ENCODE data around the gene KRTAP20-3. TPM values are rescaled to one million over a fixed set of nuclear protein-coding genes. Genes with fewer than 3 reads are reported as not detected.

The KRTAP20-3 gene
- total RNA-seq, 4 donors from 2014 or later, result not detected

- H3K9me3 ChIP-seq, result peaks cover 0 to 20% (median 0%) of the 10 kb centered on the region in 3 donors
- no peak overlapping the region for H3K27ac ChIP-seq
- no peaks in the 10 kb centered on the region for H3K36me3 ChIP-seq
- no peaks in the 10 kb centered on the region for H3K27me3 ChIP-seq
- H3K4me3 ChIP-seq, result no peak overlapping the region
- DNase-seq, result no peak
- TF ChIP-seq POLR2A (IDR thresholded peaks at IDR 0.05) (no peak), CTCF (IDR thresholded peaks at IDR 0.05) (no peak)
- WGBS, 2 donors, result 75 to 78% methylated on average over 3 of the region's 3 CpGs
- H3K4me1 ChIP-seq, result no peaks in the 10 kb centered on the region
- intact Hi-C loops (cut with DNase I), result no loop called here
These were observed 19.3 kb upstream of the KRTAP20-3 start for GRCh38 chr21:30623362-30623761.

GRCh38 chr21:30625449-30626165 lies 17.1 kb upstream of the KRTAP20-3 start:
- WGBS, 2 donors, result 49 to 70% methylated on average over 4 of the region's 4 CpGs

GRCh38 chr21:30628109-30628508 lies 14.6 kb upstream of the KRTAP20-3 start:
- H3K27me3 ChIP-seq, result no peaks in the 10 kb centered on the region

More at GRCh38 chr21:30625449-30626165, 17.1 kb upstream of the KRTAP20-3 start:
- Histone ChIP-seq H3K9me3 (peaks cover 0 to 20% (median 0%) of the 10 kb centered on the region in 3 donors), H3K4me1 (no peaks in the 10 kb centered on the region), H3K27ac (no peak overlapping the region), H3K4me3 (no peak overlapping the region), H3K36me3 (no peaks in the 10 kb centered on the region), H3K27me3 (no peaks in the 10 kb centered on the region)
- TF ChIP-seq CTCF (IDR thresholded peaks at IDR 0.05) (no peak), POLR2A (IDR thresholded peaks at IDR 0.05) (no peak)
- intact Hi-C loops (cut with DNase I), result no loop called here
- DNase-seq, result no peak

GRCh38 chr21:30629200-30629599 lies 13.5 kb upstream of the KRTAP20-3 start:
- H3K27ac ChIP-seq, result no peak overlapping the region
- 46 to 50% methylated on average over 1 of the region's 1 CpG for WGBS, 2 donors
- no peaks in the 10 kb centered on the region for H3K27me3 ChIP-seq
- intact Hi-C loops (cut with DNase I), result no loop called here
- H3K4me3 ChIP-seq, result no peak overlapping the region
- TF ChIP-seq POLR2A (IDR thresholded peaks at IDR 0.05) (no peak), CTCF (IDR thresholded peaks at IDR 0.05) (no peak)
- H3K4me1 ChIP-seq, result no peaks in the 10 kb centered on the region
- H3K9me3 ChIP-seq, result peaks cover 0 to 11% (median 0%) of the 10 kb centered on the region in 3 donors
- H3K36me3 ChIP-seq, result no peaks in the 10 kb centered on the region
- DNase-seq, result no peak

More at GRCh38 chr21:30628109-30628508, 14.6 kb upstream of the KRTAP20-3 start:
- no peak for DNase-seq
- TF ChIP-seq POLR2A (IDR thresholded peaks at IDR 0.05) (no peak), CTCF (IDR thresholded peaks at IDR 0.05) (no peak)
- 72 to 75% methylated on average over 4 of the region's 4 CpGs for WGBS, 2 donors
- intact Hi-C loops (cut with DNase I), result no loop called here
- Histone ChIP-seq H3K4me3 (no peak overlapping the region), H3K4me1 (no peaks in the 10 kb centered on the region), H3K27ac (no peak overlapping the region), H3K36me3 (no peaks in the 10 kb centered on the region), H3K9me3 (peaks cover 0 to 15% (median 0%) of the 10 kb centered on the region in 3 donors)

- no peaks in the 10 kb centered on the region for H3K27me3 ChIP-seq
- H3K27ac ChIP-seq, result no peak within 1 kb of the TSS
- H3K36me3 ChIP-seq, result no peaks in the 10 kb centered on the region
- no peak within 1 kb of the TSS for H3K4me3 ChIP-seq
- no peak for DNase-seq
- TF ChIP-seq CTCF (IDR thresholded peaks at IDR 0.05) (no peak), POLR2A (IDR thresholded peaks at IDR 0.05) (no peak)
- intact Hi-C loops (cut with DNase I), result no loop called here
- no peaks in the 10 kb centered on the region for H3K4me1 ChIP-seq
- 71 to 100% methylated on average over 1 of the region's 1 CpG for WGBS, 2 donors
- no peaks in the 10 kb centered on the region for H3K9me3 ChIP-seq
These were observed 7.8 kb upstream of the KRTAP20-3 start, which contains the start of gene KRTAP20-2 for GRCh38 chr21:30634906-30635305. Gene KRTAP20-2 (plus strand): TSS chr21:30635206. CDS start chr21:30635264, 58 bp downstream.
